Measurements from ENCODE around the gene KDM8.

KDM8 gene

GRCh38 chr16:27226976-27227705 is 23.8 kb downstream of the KDM8 start:
- H3K27ac ChIP-seq: no peak overlapping the region

GRCh38 chr16:27228045-27228444 is 24.7 kb downstream of the KDM8 start:
- no peak overlapping the region for H3K27ac ChIP-seq
- no peak for TF ChIP-seq CTCF (conservative IDR thresholded peaks at IDR 0.05)
- TF ChIP-seq ZFX (IDR thresholded peaks at IDR 0.05): no peak

More at GRCh38 chr16:27226976-27227705, 23.8 kb downstream of the KDM8 start:
- TF ChIP-seq CTCF (conservative IDR thresholded peaks at IDR 0.05) (no peak), ZFX (IDR thresholded peaks at IDR 0.05) (no peak)

GRCh38 chr16:27228621-27229501 is 25.5 kb downstream of the KDM8 start:
- TF ChIP-seq ZFX (IDR thresholded peaks at IDR 0.05) (no peak), CTCF (conservative IDR thresholded peaks at IDR 0.05) (no peak)

GRCh38 chr16:27229891-27230470 is 26.7 kb downstream of the KDM8 start:
- TF ChIP-seq ZFX (IDR thresholded peaks at IDR 0.05): no peak
- no peak for TF ChIP-seq CTCF (conservative IDR thresholded peaks at IDR 0.05)
- H3K27ac ChIP-seq: no peak overlapping the region; the same call in 1 of the 2 replicates

More at GRCh38 chr16:27228621-27229501, 25.5 kb downstream of the KDM8 start:
- H3K27ac ChIP-seq: no peak overlapping the region

GRCh38 chr16:27230562-27231001 is 27.3 kb downstream of the KDM8 start:
- TF ChIP-seq CTCF (conservative IDR thresholded peaks at IDR 0.05) (no peak), ZFX (IDR thresholded peaks at IDR 0.05) (no peak)
- H3K27ac ChIP-seq: no peak overlapping the region; the same call in 1 of the 2 replicates

- TF ChIP-seq ZFX (IDR thresholded peaks at IDR 0.05) (no peak), CTCF (conservative IDR thresholded peaks at IDR 0.05) (no peak)
- peak overlapping the region; percentile 83 for H3K27ac ChIP-seq
Measured at GRCh38 chr16:27231692-27232060, 28.4 kb downstream of the KDM8 start.
